ENCODE data around the gene FGFR2.

The FGFR2 gene

GRCh38 chr10:121570315-121570714 lies 27.9 kb downstream of the FGFR2 start:
- Histone ChIP-seq H3K4me3 (ENCODE audit: low read depth in 1 of 2, low read length in 1 of 2) (no peak overlapping the region), H3K4me1 (ENCODE audit: control insufficient read depth in 1 of 2, insufficient read depth in 1 of 2, low read depth in 1 of 2, low read length in 1 of 2) (no peaks in the 10 kb centered on the region), H3K27me3 (no peaks in the 10 kb centered on the region), H3K27ac (no peak overlapping the region), H3K9me3 (no peaks in the 10 kb centered on the region), H3K36me3 (no peaks in the 10 kb centered on the region)
- no peak for TF ChIP-seq CTCF (IDR thresholded peaks at IDR 0.05)

- no peak for TF ChIP-seq CTCF (IDR thresholded peaks at IDR 0.05)
Measured at GRCh38 chr10:121568275-121568674, 30.0 kb downstream of the FGFR2 start.

GRCh38 chr10:121567569-121567968 lies 30.7 kb downstream of the FGFR2 start:
- Histone ChIP-seq H3K36me3 (no peaks in the 10 kb centered on the region), H3K4me1 (ENCODE audit: control insufficient read depth in 1 of 2, insufficient read depth in 1 of 2, low read depth in 1 of 2, low read length in 1 of 2) (no peaks in the 10 kb centered on the region), H3K27ac (no peak overlapping the region), H3K9me3 (no peaks in the 10 kb centered on the region), H3K4me3 (ENCODE audit: low read depth in 1 of 2, low read length in 1 of 2) (no peak overlapping the region), H3K27me3 (no peaks in the 10 kb centered on the region)
- TF ChIP-seq CTCF (IDR thresholded peaks at IDR 0.05): no peak

More at GRCh38 chr10:121568275-121568674, 30.0 kb downstream of the FGFR2 start:
- Histone ChIP-seq H3K27me3 (no peaks in the 10 kb centered on the region), H3K36me3 (no peaks in the 10 kb centered on the region), H3K27ac (no peak overlapping the region), H3K4me1 (ENCODE audit: control insufficient read depth in 1 of 2, insufficient read depth in 1 of 2, low read depth in 1 of 2, low read length in 1 of 2) (no peaks in the 10 kb centered on the region), H3K4me3 (ENCODE audit: low read depth in 1 of 2, low read length in 1 of 2) (no peak overlapping the region), H3K9me3 (no peaks in the 10 kb centered on the region)

GRCh38 chr10:121566755-121567154 lies 31.5 kb downstream of the FGFR2 start:
- Histone ChIP-seq H3K27ac (no peak overlapping the region), H3K27me3 (no peaks in the 10 kb centered on the region), H3K36me3 (no peaks in the 10 kb centered on the region), H3K4me1 (ENCODE audit: control insufficient read depth in 1 of 2, insufficient read depth in 1 of 2, low read depth in 1 of 2, low read length in 1 of 2) (no peaks in the 10 kb centered on the region), H3K9me3 (no peaks in the 10 kb centered on the region), H3K4me3 (ENCODE audit: low read depth in 1 of 2, low read length in 1 of 2) (no peak overlapping the region)
- no peak for TF ChIP-seq CTCF (IDR thresholded peaks at IDR 0.05)

GRCh38 chr10:121559326-121560026 lies 38.8 kb downstream of the FGFR2 start:
- H3K4me3 ChIP-seq (ENCODE audit: low read depth in 1 of 2, low read length in 1 of 2): no peak overlapping the region
- H3K9me3 ChIP-seq: no peaks in the 10 kb centered on the region
- no peaks in the 10 kb centered on the region for H3K4me1 ChIP-seq (ENCODE audit: control insufficient read depth in 1 of 2, insufficient read depth in 1 of 2, low read depth in 1 of 2, low read length in 1 of 2)
- peaks cover 4% of the 10 kb centered on the region for H3K27me3 ChIP-seq
- TF ChIP-seq CTCF (IDR thresholded peaks at IDR 0.05): no peak
- H3K36me3 ChIP-seq: no peaks in the 10 kb centered on the region
- no peak overlapping the region for H3K27ac ChIP-seq

Measured in neutrophil (primary cell).